Fibroblast of lung (primary cell): ENCODE results near the gene CHD6. TPM values are rescaled to one million over a fixed set of nuclear protein-coding genes. Genes with fewer than 3 reads are reported as not detected.

ENCODE experiments used
- DNase-seq, 2 donors: peaks; one replicate each; pipeline versions ENCODE4 v3.0.0 to v3.0.0-alpha.2; 2010; ENCODE audit warnings: low read depth in 2 of 2
- H2AFZ ChIP-seq: 2 replicates; pipeline ENCODE4 v1.5.1; 2012; ENCODE audit warnings: low read length, control low read depth, inconsistent platforms
- H3K27ac ChIP-seq: 2 replicates; pipeline ENCODE4 v1.5.1; 2011; ENCODE audit warnings: low read length, control low read depth; ENCODE audit not compliant: insufficient read depth
- H3K27me3 ChIP-seq: 2 replicates; pipeline ENCODE4 v1.5.1; 2011; ENCODE audit warnings: mild to moderate bottlenecking, low read length; ENCODE audit not compliant: control insufficient read depth, insufficient read depth
- H3K36me3 ChIP-seq: 2 replicates; pipeline ENCODE4 v1.5.1; 2011; ENCODE audit warnings: low read length; ENCODE audit not compliant: control insufficient read depth, insufficient read depth
- H3K4me1 ChIP-seq: 2 replicates; pipeline ENCODE4 v1.5.1; 2011; ENCODE audit warnings: low read length; ENCODE audit not compliant: control insufficient read depth, insufficient read depth; ENCODE audit errors: extremely low read depth
- H3K4me2 ChIP-seq: 2 replicates; pipeline ENCODE4 v1.5.1; 2011; ENCODE audit warnings: low read length, control low read depth; ENCODE audit not compliant: insufficient read depth; ENCODE audit errors: extremely low read depth
- H3K4me3 ChIP-seq, 4 experiments: fragments of 200-600 bp in 1 of 4; sonication (generic) in 1 of 4; replicated peaks in 1 of 4; 2 replicates each; pipeline ENCODE4 v1.5.1; 2011 to 2016; ENCODE audit warnings: low read length in 4 of 4, low read depth in 3 of 4, mild to moderate bottlenecking in 3 of 4, control low read depth in 2 of 4, inconsistent platforms in 1 of 4, mixed read lengths in 1 of 4; ENCODE audit not compliant: insufficient read depth in 1 of 4; ENCODE audit errors: control extremely low read depth in 1 of 4
- H3K79me2 ChIP-seq: 2 replicates; pipeline ENCODE4 v1.5.1; 2012; ENCODE audit warnings: mild to moderate bottlenecking, low read length, inconsistent platforms; ENCODE audit not compliant: control insufficient read depth, insufficient read depth
- H3K9ac ChIP-seq: 2 replicates; pipeline ENCODE4 v1.5.1; 2011; ENCODE audit warnings: mild to moderate bottlenecking, low read length, control low read depth; ENCODE audit not compliant: insufficient read depth
- H3K9me3 ChIP-seq: 2 replicates; pipeline ENCODE4 v1.5.1; 2012; ENCODE audit warnings: low read depth, low read length; ENCODE audit not compliant: control insufficient read depth, insufficient read depth
- H4K20me1 ChIP-seq: 2 replicates; pipeline ENCODE4 v1.5.1; 2011; ENCODE audit warnings: low read length; ENCODE audit not compliant: control insufficient read depth, insufficient read depth; ENCODE audit errors: extremely low read depth
- EZH2 ChIP-seq: IDR thresholded peaks from 2 replicates; pipeline ENCODE4 v1.5.1; 2012; ENCODE audit warnings: low read length, control low read depth, mild to moderate bottlenecking; ENCODE audit errors: missing control alignments
- polyA plus RNA-seq, 2 donors: library from polyadenylated mRNA; depleted of rRNA in 1 of 2; stranded (reverse) in 1 of 2; unstranded in 1 of 2; fragments of >200 nt; gene quantifications; 2 replicates each; pipeline ENCODE4 v1.2.1, GENCODE V29; 2011 to 2012; ENCODE audit warnings: missing spikeins in 1 of 2
- total RNA-seq: library from RNA; depleted of rRNA; stranded (reverse); fragments of >200 nt; gene quantifications from 2 replicates; pipeline ENCODE4 v1.2.1, GENCODE V29; 2014
- TF ChIP-seq, protein P1 (sequence below), 2 donors: IDR thresholded peaks in 1 of 2; conservative IDR thresholded peaks in 1 of 2; 1 replicate in 1 of 2; 2 replicates in 1 of 2; pipeline ENCODE4 v1.5.1; 2011 to 2012; ENCODE audit warnings: low read length in 2 of 2, control low read depth in 1 of 2, inconsistent platforms in 1 of 2, low read depth in 1 of 2, mild to moderate bottlenecking in 1 of 2

The CHD6 gene
- total and polyA plus RNA-seq, 2 donors (not counting 1 experiment from before 2014, with no cell fraction given): 13.4 to 25.9 TPM

DNA sequence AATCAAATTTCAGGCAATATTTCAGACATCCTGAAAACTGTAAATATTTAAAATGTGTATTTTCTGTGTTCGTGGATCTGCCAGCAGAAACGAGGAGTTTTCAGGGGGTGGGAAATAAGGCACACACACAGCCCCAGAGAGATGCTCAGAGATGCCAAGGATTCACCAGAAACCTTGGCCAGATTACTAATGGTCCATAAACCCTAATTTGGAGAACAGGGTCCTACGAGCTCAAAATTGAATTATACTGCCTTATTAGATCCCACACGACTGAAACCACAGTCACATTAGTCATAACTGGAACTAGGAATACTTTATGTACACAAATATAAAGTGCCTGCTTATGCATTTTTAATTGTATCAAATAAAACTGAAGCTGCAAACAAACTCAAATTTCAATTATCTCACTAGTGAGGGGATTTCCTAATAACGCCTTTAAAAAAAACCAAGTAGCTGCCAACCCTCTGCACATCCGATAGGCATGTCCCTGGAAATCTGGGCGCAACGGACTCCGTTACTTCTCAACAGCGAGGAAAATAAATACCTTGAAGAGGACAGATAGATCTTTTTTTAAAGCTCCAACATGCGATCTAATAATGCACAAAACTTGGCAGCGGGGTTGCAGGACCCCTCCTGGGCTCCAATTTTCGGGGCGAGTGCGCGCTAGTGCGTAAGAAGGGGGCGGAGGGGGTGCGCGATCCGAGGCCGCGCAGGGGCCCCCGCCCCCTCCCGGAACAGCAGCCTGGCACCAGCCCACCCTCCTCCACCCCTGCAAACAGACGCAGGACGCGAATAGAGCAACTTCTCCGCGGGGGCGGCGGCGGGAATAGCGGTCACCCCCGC lies 897 bp downstream of the CHD6 start:
- Histone ChIP-seq H3K9me3 (no peaks in the 10 kb centered on the region), H3K27me3 (no peaks in the 10 kb centered on the region), H3K9ac (peak overlapping the region; percentile 32), H3K79me2 (peaks cover 35% of the 10 kb centered on the region), H3K4me3 (peak overlapping the region; percentile 68 to 91 (median 79)), H3K4me1 (peaks cover 3% of the 10 kb centered on the region), H2AFZ (peak overlapping the region; percentile 28), H3K36me3 (no peaks in the 10 kb centered on the region), H3K27ac (peak overlapping the region; percentile 53), H4K20me1 (peaks cover 3% of the 10 kb centered on the region), H3K4me2 (peak overlapping the region; percentile 99)
- DNase-seq: peak; percentile 32 to 47
- TF ChIP-seq EZH2: no peak
- TF ChIP-seq, protein P1, sequence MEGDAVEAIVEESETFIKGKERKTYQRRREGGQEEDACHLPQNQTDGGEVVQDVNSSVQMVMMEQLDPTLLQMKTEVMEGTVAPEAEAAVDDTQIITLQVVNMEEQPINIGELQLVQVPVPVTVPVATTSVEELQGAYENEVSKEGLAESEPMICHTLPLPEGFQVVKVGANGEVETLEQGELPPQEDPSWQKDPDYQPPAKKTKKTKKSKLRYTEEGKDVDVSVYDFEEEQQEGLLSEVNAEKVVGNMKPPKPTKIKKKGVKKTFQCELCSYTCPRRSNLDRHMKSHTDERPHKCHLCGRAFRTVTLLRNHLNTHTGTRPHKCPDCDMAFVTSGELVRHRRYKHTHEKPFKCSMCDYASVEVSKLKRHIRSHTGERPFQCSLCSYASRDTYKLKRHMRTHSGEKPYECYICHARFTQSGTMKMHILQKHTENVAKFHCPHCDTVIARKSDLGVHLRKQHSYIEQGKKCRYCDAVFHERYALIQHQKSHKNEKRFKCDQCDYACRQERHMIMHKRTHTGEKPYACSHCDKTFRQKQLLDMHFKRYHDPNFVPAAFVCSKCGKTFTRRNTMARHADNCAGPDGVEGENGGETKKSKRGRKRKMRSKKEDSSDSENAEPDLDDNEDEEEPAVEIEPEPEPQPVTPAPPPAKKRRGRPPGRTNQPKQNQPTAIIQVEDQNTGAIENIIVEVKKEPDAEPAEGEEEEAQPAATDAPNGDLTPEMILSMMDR (conservative IDR thresholded peaks at IDR 0.05 in 1 of 2, IDR thresholded peaks at IDR 0.05 in 1 of 2; ENCODE audit: low read depth in 1 of 2, low read length in 2 of 2): no peak

DNA sequence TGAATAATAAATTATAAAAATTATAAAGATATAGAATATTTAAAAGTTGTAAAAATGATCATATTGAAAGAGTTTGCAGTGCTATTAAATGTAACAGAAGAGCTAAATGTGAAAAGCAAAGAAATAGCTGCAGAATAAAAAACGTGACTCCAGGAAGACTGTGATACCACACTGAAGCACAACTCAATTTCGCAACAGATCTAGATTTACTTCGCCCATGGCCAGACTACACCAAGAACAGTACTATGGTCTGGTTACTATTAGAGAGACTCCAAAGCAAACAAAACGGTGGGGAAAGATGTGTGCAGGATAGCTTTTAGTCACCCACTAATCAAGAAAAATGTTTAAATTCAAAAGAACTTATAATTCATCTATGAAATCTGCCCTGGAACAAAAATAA lies 1.9 kb downstream of the CHD6 start:
- no peak overlapping the region for H3K4me3 ChIP-seq
- H3K4me2 ChIP-seq: peak overlapping the region; percentile 99
- H3K27ac ChIP-seq: no peak overlapping the region
- no peak overlapping the region for H2AFZ ChIP-seq
- DNase-seq: peak in 1 of 2 donors; percentile 31
- no peaks in the 10 kb centered on the region for H3K36me3 ChIP-seq
- peaks cover 4% of the 10 kb centered on the region for H4K20me1 ChIP-seq
- no peaks in the 10 kb centered on the region for H3K9me3 ChIP-seq
- TF ChIP-seq, protein P1 (conservative IDR thresholded peaks at IDR 0.05 in 1 of 2, IDR thresholded peaks at IDR 0.05 in 1 of 2; ENCODE audit: low read depth in 1 of 2, low read length in 2 of 2): no peak
- TF ChIP-seq EZH2: no peak
- peaks cover 42% of the 10 kb centered on the region for H3K79me2 ChIP-seq
- H3K9ac ChIP-seq: no peak overlapping the region
- no peaks in the 10 kb centered on the region for H3K27me3 ChIP-seq
- H3K4me1 ChIP-seq: peaks cover 3% of the 10 kb centered on the region

DNA sequence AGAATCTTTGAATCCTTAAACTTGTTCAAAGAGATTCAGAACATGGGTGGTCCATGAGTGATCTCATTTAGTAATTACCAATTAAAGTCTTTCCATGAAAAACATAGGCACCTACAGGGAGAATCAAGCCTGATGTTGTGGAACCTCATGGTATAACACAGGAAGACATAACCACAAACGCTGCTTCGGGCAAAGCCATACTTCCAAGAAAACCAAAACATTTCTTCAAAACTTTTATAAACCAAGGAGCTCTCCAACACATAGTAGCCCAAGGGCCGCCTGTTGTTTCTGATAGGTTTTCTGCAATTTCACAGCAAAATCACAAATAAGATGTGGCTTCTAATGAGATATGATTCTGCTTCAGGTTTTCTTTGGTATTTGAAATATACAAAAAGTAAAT lies 2.5 kb downstream of the CHD6 start:
- peaks cover 42% of the 10 kb centered on the region for H3K79me2 ChIP-seq
- no peaks in the 10 kb centered on the region for H3K27me3 ChIP-seq
- H3K4me1 ChIP-seq: peaks cover 3% of the 10 kb centered on the region
- no peak overlapping the region for H2AFZ ChIP-seq
- H3K4me3 ChIP-seq: no peak overlapping the region
- no peak overlapping the region for H3K4me2 ChIP-seq
- no peak overlapping the region for H3K9ac ChIP-seq
- no peaks in the 10 kb centered on the region for H3K9me3 ChIP-seq
- no peaks in the 10 kb centered on the region for H3K36me3 ChIP-seq
- DNase-seq: no peak
- H3K27ac ChIP-seq: no peak overlapping the region
- H4K20me1 ChIP-seq: peaks cover 4% of the 10 kb centered on the region
- TF ChIP-seq EZH2: no peak
- TF ChIP-seq, protein P1 (conservative IDR thresholded peaks at IDR 0.05 in 1 of 2, IDR thresholded peaks at IDR 0.05 in 1 of 2; ENCODE audit: low read depth in 1 of 2, low read length in 2 of 2): no peak
